ENCODE data around the gene UBXN1.
"Not testable (repeated sequence)": the region's sequence is repeated elsewhere in the genome, so short reads cannot be mapped to it uniquely, and the experiment has no call there.

Gene UBXN1

GRCh38 chr11:62671608-62672389 is 7.1 kb downstream of the UBXN1 start, which contains the start of the genes LBHD1 and UQCC3:
Gene LBHD1, minus strand, starts transcription at chr11:62672267. Its CDS starts 2,236 bp downstream, at chr11:62670031.
Gene UQCC3, plus strand, starts transcription at chr11:62671673. Its CDS starts 73 bp downstream, at chr11:62671746.
- peak in 13 of 14 donors; percentile 53 to 91 (median 74) for DNase-seq

GRCh38 chr11:62671236-62671607 is 7.7 kb downstream of the UBXN1 start:
- no peak for DNase-seq

- DNase-seq = no peak
Measured at GRCh38 chr11:62669420-62670161, 9.3 kb downstream of the UBXN1 start.

GRCh38 chr11:62667460-62667859 is 11.4 kb downstream of the UBXN1 start:
- DNase-seq = no peak

- no peak for DNase-seq
Measured at GRCh38 chr11:62666259-62666926, 12.5 kb downstream of the UBXN1 start.

- peak in 7 of 14 donors; percentile 43 to 74 (median 62) for DNase-seq
Measured at GRCh38 chr11:62665599-62666258, 13.1 kb downstream of the UBXN1 start.

- DNase-seq = peak; percentile 70 to 97 (median 94)
Measured at GRCh38 chr11:62665075-62665598, 13.7 kb downstream of the UBXN1 start, which contains the start of the genes C11orf98 and CSKMT. Gene C11orf98, minus strand, starts transcription at chr11:62665210. Its CDS starts 41 bp downstream, at chr11:62665169. Gene CSKMT, plus strand, starts transcription at chr11:62665312. Its CDS starts 568 bp downstream, at chr11:62665880.

- no peak for DNase-seq
Measured at GRCh38 chr11:62664405-62665074, 14.3 kb downstream of the UBXN1 start.

GRCh38 chr11:62656796-62657429 is 22.0 kb downstream of the UBXN1 start:
- no peak for DNase-seq

- DNase-seq = no peak
Measured at GRCh38 chr11:62654297-62654696, 24.6 kb downstream of the UBXN1 start.

GRCh38 chr11:62652161-62653006 is 26.5 kb downstream of the UBXN1 start:
- no peak for DNase-seq

GRCh38 chr11:62650283-62650682 is 28.6 kb downstream of the UBXN1 start:
- not testable (repeated sequence) for DNase-seq

GRCh38 chr11:62649486-62649885 is 29.4 kb downstream of the UBXN1 start:
- DNase-seq = no peak

GRCh38 chr11:62648967-62649364 is 29.9 kb downstream of the UBXN1 start:
- DNase-seq = no peak

- no peak for DNase-seq
Measured at GRCh38 chr11:62648185-62648966, 30.5 kb downstream of the UBXN1 start.

- DNase-seq = no peak
Measured at GRCh38 chr11:62647609-62648005, 31.3 kb downstream of the UBXN1 start.

- no peak for DNase-seq
Measured at GRCh38 chr11:62646825-62647608, 31.9 kb downstream of the UBXN1 start.
